Activated T-helper 1 cell treated with anti-CD3 and anti-CD28 coated beads, Interleukin-12 subunit alpha, Interleukin-12 subunit beta, Interleukin-2, Interleukin-4 antibody, amounts not matched to agents 30 ng/mL and 10 ng/mL and 1 ng/mL, durations not matched to agents 14 hours and 24 hours and 36 hours (primary cell): ENCODE data around the gene HOXA13. TPM values are rescaled to one million over a fixed set of nuclear protein-coding genes. Genes with fewer than 3 reads are reported as not detected.

Experiments used
- DNase-seq: peaks from one replicate; pipeline ENCODE4 v3.0.0; 2021; ENCODE audit warnings: low spot score
- H3K27ac Mint-ChIP-seq: one replicate; pipeline ENCODE4 v1.8.0; 2021; ENCODE audit warnings: mild to moderate bottlenecking, mixed read lengths
- H3K27me3 Mint-ChIP-seq: one replicate; pipeline ENCODE4 v1.8.0; 2022; ENCODE audit warnings: mild to moderate bottlenecking, moderate library complexity, mixed read lengths; ENCODE audit not compliant: insufficient read depth
- H3K36me3 Mint-ChIP-seq: one replicate; pipeline ENCODE4 v1.8.0; 2021; ENCODE audit warnings: low read depth, mixed read lengths
- H3K4me1 Mint-ChIP-seq: one replicate; pipeline ENCODE4 v1.8.0; 2021; ENCODE audit warnings: low read depth, mixed read lengths
- H3K4me3 Mint-ChIP-seq: one replicate; pipeline ENCODE4 v1.8.0; 2021; ENCODE audit warnings: mild to moderate bottlenecking, moderate library complexity, mixed read lengths
- H3K9me3 Mint-ChIP-seq: one replicate; pipeline ENCODE4 v1.8.0; 2021; ENCODE audit warnings: mixed read lengths
- intact Hi-C: fragments of 100-400 bp; cut with micrococcal nuclease; formaldehyde crosslinking; loops from one replicate; pipeline ENCODE4 v1.15.1; 2024
- total RNA-seq: library from RNA; stranded (reverse); gene quantifications from 2 replicates; pipeline ENCODE4 v1.2.3, GENCODE V29; 2022

HOXA13 gene
- total RNA-seq, 1 donor from 2014 or later, result not detected

GRCh38 chr7:27175626-27176523, 24.0 kb downstream of the HOXA13 start:
- Mint-ChIP-seq H3K27me3 (peaks cover 60% of the 10 kb centered on the region), H3K27ac (no peak overlapping the region), H3K4me1 (peaks cover 17% of the 10 kb centered on the region), H3K4me3 (no peak overlapping the region), H3K36me3 (peaks cover 2% of the 10 kb centered on the region), H3K9me3 (no peaks in the 10 kb centered on the region)
- intact Hi-C loops, result no loop called here
- no peak for DNase-seq

GRCh38 chr7:27174874-27175625, 24.8 kb downstream of the HOXA13 start:
- Mint-ChIP-seq H3K27me3 (peaks cover 62% of the 10 kb centered on the region), H3K9me3 (no peaks in the 10 kb centered on the region), H3K36me3 (peaks cover 2% of the 10 kb centered on the region), H3K4me1 (peaks cover 17% of the 10 kb centered on the region), H3K4me3 (no peak overlapping the region), H3K27ac (peak overlapping the region; percentile 29)
- no peak for DNase-seq
- intact Hi-C loops, result loop anchor here (1.0 kb wide), 1 partner anchor 9 kb away; no protein-coding TSS in a partner anchor

- Mint-ChIP-seq H3K4me1 (peaks cover 9% of the 10 kb centered on the region), H3K27me3 (peaks cover 55% of the 10 kb centered on the region), H3K4me3 (no peak within 1 kb of the TSS), H3K27ac (peak within 1 kb of the TSS; percentile 29), H3K9me3 (no peaks in the 10 kb centered on the region), H3K36me3 (peaks cover 2% of the 10 kb centered on the region)
- intact Hi-C loops, result loop anchor here (1.0 to 2.0 kb wide), 3 partner anchors 10 to 67 kb away; partner anchors contain the start of gene HOXA7
- no peak for DNase-seq
Observed at GRCh38 chr7:27173956-27174873, 25.7 kb downstream of the HOXA13 start, which contains the start of gene HOXA10. TSS of gene HOXA10 (minus strand) at chr7:27174320. CDS start at chr7:27174306, 14 bp downstream.

GRCh38 chr7:27173511-27173955, 26.4 kb downstream of the HOXA13 start:
- Mint-ChIP-seq H3K27ac (no peak overlapping the region), H3K27me3 (peaks cover 52% of the 10 kb centered on the region), H3K4me3 (no peak overlapping the region), H3K4me1 (peaks cover 8% of the 10 kb centered on the region), H3K36me3 (peaks cover 4% of the 10 kb centered on the region), H3K9me3 (no peaks in the 10 kb centered on the region)
- intact Hi-C loops, result loop anchor here (2.0 kb wide), 2 partner anchors 17 to 67 kb away; partner anchors contain the start of gene HOXA7
- DNase-seq, result no peak

- peaks cover 53% of the 10 kb centered on the region for H3K27me3 Mint-ChIP-seq
- peaks cover 4% of the 10 kb centered on the region for H3K36me3 Mint-ChIP-seq
- H3K27ac Mint-ChIP-seq, result peak overlapping the region; percentile 92
- H3K9me3 Mint-ChIP-seq, result no peaks in the 10 kb centered on the region
- DNase-seq, result no peak
- peaks cover 8% of the 10 kb centered on the region for H3K4me1 Mint-ChIP-seq
- H3K4me3 Mint-ChIP-seq, result no peak overlapping the region
- intact Hi-C loops, result loop anchor here (2.0 kb wide), 2 partner anchors 16 to 68 kb away; partner anchors contain the start of gene HOXA7
Observed at GRCh38 chr7:27172823-27173510, 26.9 kb downstream of the HOXA13 start.

GRCh38 chr7:27172315-27172774, 27.5 kb downstream of the HOXA13 start:
- peaks cover 4% of the 10 kb centered on the region for H3K36me3 Mint-ChIP-seq
- peaks cover 53% of the 10 kb centered on the region for H3K27me3 Mint-ChIP-seq
- no peaks in the 10 kb centered on the region for H3K9me3 Mint-ChIP-seq
- H3K4me1 Mint-ChIP-seq, result peaks cover 8% of the 10 kb centered on the region
- H3K27ac Mint-ChIP-seq, result peak overlapping the region; percentile 92
- no peak overlapping the region for H3K4me3 Mint-ChIP-seq
- no peak for DNase-seq
- intact Hi-C loops, result loop anchor here (2.0 kb wide), 2 partner anchors 16 to 68 kb away; partner anchors contain the start of gene HOXA7

GRCh38 chr7:27171637-27172314, 28.1 kb downstream of the HOXA13 start:
- intact Hi-C loops, result loop anchor here (2.0 kb wide), 2 partner anchors 15 to 69 kb away; partner anchors contain the start of gene HOXA7
- peak overlapping the region; percentile 92 for H3K27ac Mint-ChIP-seq

GRCh38 chr7:27171325-27171636, 28.6 kb downstream of the HOXA13 start:
- Mint-ChIP-seq H3K27ac (no peak overlapping the region), H3K36me3 (peaks cover 4% of the 10 kb centered on the region), H3K9me3 (no peaks in the 10 kb centered on the region), H3K27me3 (peaks cover 60% of the 10 kb centered on the region), H3K4me3 (no peak overlapping the region), H3K4me1 (peaks cover 8% of the 10 kb centered on the region)
- DNase-seq, result no peak
- intact Hi-C loops, result no loop called here

More at GRCh38 chr7:27171637-27172314, 28.1 kb downstream of the HOXA13 start:
- DNase-seq, result no peak
- Mint-ChIP-seq H3K36me3 (peaks cover 4% of the 10 kb centered on the region), H3K4me1 (peaks cover 8% of the 10 kb centered on the region), H3K9me3 (no peaks in the 10 kb centered on the region), H3K4me3 (peak overlapping the region; percentile 28), H3K27me3 (peaks cover 58% of the 10 kb centered on the region)

GRCh38 chr7:27170426-27171324, 29.2 kb downstream of the HOXA13 start:
- Mint-ChIP-seq H3K4me1 (peaks cover 10% of the 10 kb centered on the region), H3K4me3 (no peak overlapping the region), H3K27me3 (peaks cover 63% of the 10 kb centered on the region), H3K9me3 (no peaks in the 10 kb centered on the region), H3K36me3 (peaks cover 4% of the 10 kb centered on the region), H3K27ac (no peak overlapping the region)
- DNase-seq, result no peak
- intact Hi-C loops, result no loop called here

GRCh38 chr7:27169658-27170425, 30.0 kb downstream of the HOXA13 start:
- peaks cover 61% of the 10 kb centered on the region for H3K27me3 Mint-ChIP-seq
- peaks cover 12% of the 10 kb centered on the region for H3K4me1 Mint-ChIP-seq
- H3K9me3 Mint-ChIP-seq, result no peaks in the 10 kb centered on the region
- H3K4me3 Mint-ChIP-seq, result no peak overlapping the region
- peaks cover 4% of the 10 kb centered on the region for H3K36me3 Mint-ChIP-seq
- H3K27ac Mint-ChIP-seq, result peak overlapping the region; percentile 63
- no peak for DNase-seq
- intact Hi-C loops, result no loop called here
